GM12801 (cell line): ENCODE measurements around the gene UBAC2.

ENCODE experiments used
- TF ChIP-seq, protein P1 (sequence below): IDR thresholded peaks from one replicate; pipeline ENCODE4 v1.5.1; 2011; ENCODE audit warnings: control low read depth; ENCODE audit not compliant: insufficient read length; ENCODE audit errors: extremely low read depth

Gene UBAC2

GRCh38 chr13:99270518-99270917, 69.9 kb downstream of the UBAC2 start:
- TF ChIP-seq, protein P1, sequence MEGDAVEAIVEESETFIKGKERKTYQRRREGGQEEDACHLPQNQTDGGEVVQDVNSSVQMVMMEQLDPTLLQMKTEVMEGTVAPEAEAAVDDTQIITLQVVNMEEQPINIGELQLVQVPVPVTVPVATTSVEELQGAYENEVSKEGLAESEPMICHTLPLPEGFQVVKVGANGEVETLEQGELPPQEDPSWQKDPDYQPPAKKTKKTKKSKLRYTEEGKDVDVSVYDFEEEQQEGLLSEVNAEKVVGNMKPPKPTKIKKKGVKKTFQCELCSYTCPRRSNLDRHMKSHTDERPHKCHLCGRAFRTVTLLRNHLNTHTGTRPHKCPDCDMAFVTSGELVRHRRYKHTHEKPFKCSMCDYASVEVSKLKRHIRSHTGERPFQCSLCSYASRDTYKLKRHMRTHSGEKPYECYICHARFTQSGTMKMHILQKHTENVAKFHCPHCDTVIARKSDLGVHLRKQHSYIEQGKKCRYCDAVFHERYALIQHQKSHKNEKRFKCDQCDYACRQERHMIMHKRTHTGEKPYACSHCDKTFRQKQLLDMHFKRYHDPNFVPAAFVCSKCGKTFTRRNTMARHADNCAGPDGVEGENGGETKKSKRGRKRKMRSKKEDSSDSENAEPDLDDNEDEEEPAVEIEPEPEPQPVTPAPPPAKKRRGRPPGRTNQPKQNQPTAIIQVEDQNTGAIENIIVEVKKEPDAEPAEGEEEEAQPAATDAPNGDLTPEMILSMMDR, result no peak

DNA sequence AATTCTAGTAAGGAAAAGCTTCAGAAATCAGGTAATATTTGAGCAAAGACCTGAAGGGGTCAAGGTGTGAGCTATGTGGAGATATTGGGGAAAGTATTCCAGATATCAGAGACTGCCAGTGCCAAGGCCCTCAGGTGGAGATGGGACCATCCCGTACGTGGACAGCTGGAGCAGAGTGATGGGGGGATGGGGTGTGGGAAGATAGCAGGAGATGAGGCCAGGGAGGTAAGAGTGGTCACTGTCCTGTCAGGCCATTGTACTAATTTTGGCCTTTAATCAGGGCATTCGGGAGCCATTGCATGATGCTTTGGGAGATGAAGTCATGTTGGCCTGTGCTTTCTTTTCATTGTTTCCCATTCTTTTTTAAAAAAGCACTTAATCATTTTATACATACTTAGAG, 70.6 kb downstream of the UBAC2 start:
- TF ChIP-seq, protein P1, result no peak

DNA sequence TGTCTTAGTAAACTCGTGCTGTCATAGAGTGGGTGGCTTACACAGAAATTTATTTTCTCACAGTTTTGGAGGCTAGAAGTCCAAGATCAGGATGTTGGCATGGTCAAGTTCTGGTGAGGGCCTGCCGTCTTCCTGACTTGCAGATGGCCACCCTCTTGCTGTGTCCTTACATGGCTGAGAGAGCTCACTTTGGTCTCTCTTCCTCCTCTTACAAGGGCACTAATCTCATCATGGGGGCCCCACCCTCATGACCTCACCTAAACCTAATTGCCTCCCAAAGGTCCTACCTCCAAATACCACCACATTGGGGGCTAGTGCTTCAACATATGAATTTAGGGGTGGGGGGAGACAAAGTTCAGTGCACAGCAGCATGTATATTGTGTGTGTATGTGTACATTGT, 71.8 kb downstream of the UBAC2 start:
- TF ChIP-seq, protein P1, result no peak

GRCh38 chr13:99273128-99273527, 72.5 kb downstream of the UBAC2 start:
- TF ChIP-seq, protein P1, result no peak

DNA sequence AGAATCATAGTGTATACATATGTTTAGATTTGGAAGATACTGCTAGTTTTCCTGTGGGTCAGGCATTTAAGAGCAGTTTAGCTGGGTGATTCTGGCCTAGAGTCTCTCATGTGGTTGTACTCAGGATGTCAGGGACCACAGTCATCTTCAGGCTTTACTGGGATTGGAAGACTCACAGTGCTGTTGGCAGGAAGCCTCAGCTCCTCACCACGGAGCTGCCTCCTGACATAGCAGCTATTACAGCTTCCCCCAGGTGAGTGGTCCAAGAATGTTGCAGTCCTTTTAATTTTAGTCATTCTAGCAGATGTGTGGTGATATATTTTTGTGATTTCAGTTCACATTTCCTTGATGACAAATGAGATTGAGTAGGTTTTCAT, 74.4 kb downstream of the UBAC2 start:
- TF ChIP-seq, protein P1, result no peak

DNA sequence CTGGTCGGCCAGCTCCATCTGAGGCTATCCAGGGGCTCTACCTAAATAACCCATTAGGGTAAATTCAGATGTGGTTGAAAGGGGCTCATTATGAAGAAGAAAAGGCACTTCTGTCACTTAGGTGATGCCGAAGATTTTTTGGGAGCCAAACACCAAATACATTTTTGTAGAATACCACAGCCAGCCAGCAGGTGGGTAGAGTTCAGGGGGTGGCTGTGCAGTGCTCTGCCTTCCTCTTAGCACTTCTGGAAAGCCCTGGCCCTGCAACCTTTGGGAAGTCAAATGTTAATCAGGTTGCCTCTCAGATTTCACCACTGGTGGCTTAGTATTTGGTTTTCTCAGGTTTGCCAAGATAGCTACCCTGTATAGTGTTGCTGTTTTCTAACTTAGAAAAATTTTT, 76.1 kb downstream of the UBAC2 start:
- TF ChIP-seq, protein P1, result no peak

GRCh38 chr13:99277629-99278028, 77.0 kb downstream of the UBAC2 start:
- TF ChIP-seq, protein P1, result no peak

GRCh38 chr13:99278200-99278599, 77.5 kb downstream of the UBAC2 start:
- TF ChIP-seq, protein P1, result no peak
